GM12875 (cell line): Measurements from ENCODE around the gene F13A1.

Experiments
- H3K4me3 ChIP-seq: one replicate; pipeline ENCODE4 v1.5.1; 2011; ENCODE audit warnings: low read depth, low read length, control low read depth
- CTCF ChIP-seq: IDR thresholded peaks from 2 replicates; pipeline ENCODE4 v1.5.1; 2011; ENCODE audit warnings: low read depth, mild to moderate bottlenecking, control low read depth, inconsistent platforms, low read length, moderate library complexity, borderline replicate concordance; ENCODE audit not compliant: insufficient read depth

F13A1 gene

GRCh38 chr6:6357032-6357431 is 36.6 kb upstream of the F13A1 start:
- no peak overlapping the region for H3K4me3 ChIP-seq
- TF ChIP-seq CTCF = no peak

DNA sequence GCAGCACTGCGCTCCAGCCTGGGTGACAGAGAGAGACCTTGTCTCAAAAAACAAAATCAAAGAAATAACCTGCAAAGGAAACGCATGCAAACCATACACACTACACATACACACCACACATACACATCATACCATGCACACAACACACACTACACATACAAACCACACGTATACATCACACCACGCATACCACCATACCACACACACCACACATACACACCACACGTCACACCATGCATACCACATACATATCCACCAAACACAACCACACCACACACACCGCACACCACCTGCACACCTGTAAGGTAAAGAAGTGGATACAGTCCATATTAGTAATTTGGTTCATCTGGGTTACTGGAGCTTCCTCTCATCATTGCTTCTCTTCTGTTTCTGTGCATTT is 32.3 kb upstream of the F13A1 start:
- H3K4me3 ChIP-seq = no peak overlapping the region
- no peak for TF ChIP-seq CTCF

DNA sequence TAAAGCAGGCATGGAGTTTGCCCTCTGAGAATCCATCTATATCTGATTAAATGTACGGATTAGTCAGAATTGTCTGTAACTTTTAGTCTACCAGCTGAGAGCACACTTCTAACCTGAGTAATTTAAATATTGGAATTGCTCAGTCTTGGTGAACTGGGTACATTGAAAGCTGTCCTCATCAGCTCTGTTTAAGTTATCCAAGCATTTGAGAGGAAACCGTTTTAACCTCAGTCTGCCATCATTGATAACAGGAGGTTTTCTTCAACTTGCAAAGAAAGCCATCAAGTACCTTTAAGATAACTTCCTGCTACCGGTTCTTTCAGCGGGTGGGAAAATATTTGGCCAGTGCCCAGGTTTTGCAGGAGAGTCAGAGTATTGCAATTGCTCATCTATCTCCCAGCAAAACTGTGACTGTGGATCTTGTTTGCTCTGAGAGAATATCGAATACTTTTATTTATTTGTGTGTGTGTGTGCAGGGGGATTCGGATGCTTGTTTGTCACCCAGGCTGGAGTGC is 31.1 kb upstream of the F13A1 start:
- no peak overlapping the region for H3K4me3 ChIP-seq
- TF ChIP-seq CTCF = no peak

- no peak for TF ChIP-seq CTCF
- no peak overlapping the region for H3K4me3 ChIP-seq
Observed at GRCh38 chr6:6350696-6351095, 30.2 kb upstream of the F13A1 start.

DNA sequence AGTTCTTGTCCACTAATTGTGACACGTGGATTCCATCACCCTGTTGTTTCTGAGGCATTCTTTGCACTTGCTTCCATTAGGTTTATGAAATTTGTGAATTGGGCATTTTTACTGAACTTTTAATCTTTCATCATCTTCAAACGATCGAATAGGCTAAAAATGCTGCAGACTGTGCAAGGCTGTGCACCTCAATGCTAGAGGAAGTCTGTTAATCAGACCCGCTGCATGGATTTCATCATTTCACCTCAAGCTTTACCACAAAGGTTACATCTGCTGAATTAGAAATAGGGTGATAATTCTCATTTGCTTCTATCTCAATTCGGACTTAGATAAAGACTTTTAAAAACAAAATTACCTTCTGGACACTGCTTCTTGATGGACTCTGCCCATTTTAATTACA is 27.8 kb upstream of the F13A1 start:
- no peak for TF ChIP-seq CTCF
- H3K4me3 ChIP-seq = no peak overlapping the region

GRCh38 chr6:6346427-6347023 is 26.1 kb upstream of the F13A1 start:
- no peak overlapping the region for H3K4me3 ChIP-seq
- TF ChIP-seq CTCF = no peak

GRCh38 chr6:6333501-6333900 is 13.0 kb upstream of the F13A1 start:
- H3K4me3 ChIP-seq = no peak overlapping the region
- TF ChIP-seq CTCF = no peak
